Renal cortex interstitium (tissue), 11 donors: ENCODE data around the gene CAMSAP1. TPM values are rescaled to one million over a fixed set of nuclear protein-coding genes. Genes with fewer than 3 reads are reported as not detected.
A peak's percentile ranks its signal among the peaks of the same experiment; 100 is the strongest.
"Not testable (repeated sequence)": the region's sequence is repeated elsewhere in the genome, so short reads cannot be mapped to it uniquely, and the experiment has no call there.

Experiments used
- DNase-seq, 11 donors: peaks; one replicate each; pipeline ENCODE4 v3.0.0-alpha.2; 2013; ENCODE audit warnings: low read depth in 9 of 11, low spot score in 4 of 11; ENCODE audit errors: extremely low read depth in 1 of 11
- polyA plus RNA-seq, 3 donors: library from polyadenylated mRNA; unstranded; fragments of 120-200 nt; gene quantifications; one replicate each; pipeline ENCODE4 v1.2.1, GENCODE V29; 2013; ENCODE audit not compliant: insufficient read length in 3 of 3

Gene CAMSAP1
- polyA plus RNA-seq, 3 donors = 23.4 to 26.8 (median 26.5) TPM

DNA sequence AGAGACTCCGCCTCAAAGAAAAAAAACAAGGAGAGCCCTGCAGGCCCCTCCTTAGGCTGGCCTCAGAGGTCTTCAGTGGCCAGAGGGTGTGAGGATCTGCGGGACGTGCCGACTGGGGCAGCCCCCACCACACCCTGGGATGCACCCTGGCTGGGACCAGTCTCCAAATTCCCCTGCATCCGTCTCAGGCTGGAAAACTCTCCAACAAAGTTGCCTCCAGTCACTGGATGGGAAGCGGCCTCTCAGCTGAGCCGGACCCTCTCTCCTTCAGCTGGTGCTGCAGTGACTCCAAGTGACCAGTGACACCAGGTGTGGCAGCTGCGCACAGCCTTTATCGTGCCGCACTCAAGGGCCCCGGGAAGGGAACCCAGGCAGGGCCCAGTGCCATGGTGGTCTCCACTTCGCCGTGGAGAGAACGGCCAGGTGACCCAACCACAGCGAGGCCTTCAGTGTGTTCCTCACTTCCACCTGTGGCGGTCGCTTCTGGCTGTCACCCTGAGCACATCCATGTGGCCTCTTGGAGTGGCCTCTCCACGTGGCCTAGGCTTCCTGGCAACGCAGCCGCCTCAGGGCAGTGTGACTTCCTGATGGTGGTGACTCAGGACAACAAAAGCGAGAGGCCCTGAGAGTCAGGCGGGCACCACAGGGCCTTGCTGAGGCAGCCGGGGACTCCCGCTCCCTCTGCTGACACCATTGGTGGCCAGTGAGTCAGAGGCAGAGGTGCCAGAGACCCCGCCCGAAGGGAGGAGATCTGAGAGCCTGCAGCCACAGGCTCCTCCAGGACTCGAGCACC lies 19.3 kb upstream of the CAMSAP1 start:
- no peak for DNase-seq

DNA sequence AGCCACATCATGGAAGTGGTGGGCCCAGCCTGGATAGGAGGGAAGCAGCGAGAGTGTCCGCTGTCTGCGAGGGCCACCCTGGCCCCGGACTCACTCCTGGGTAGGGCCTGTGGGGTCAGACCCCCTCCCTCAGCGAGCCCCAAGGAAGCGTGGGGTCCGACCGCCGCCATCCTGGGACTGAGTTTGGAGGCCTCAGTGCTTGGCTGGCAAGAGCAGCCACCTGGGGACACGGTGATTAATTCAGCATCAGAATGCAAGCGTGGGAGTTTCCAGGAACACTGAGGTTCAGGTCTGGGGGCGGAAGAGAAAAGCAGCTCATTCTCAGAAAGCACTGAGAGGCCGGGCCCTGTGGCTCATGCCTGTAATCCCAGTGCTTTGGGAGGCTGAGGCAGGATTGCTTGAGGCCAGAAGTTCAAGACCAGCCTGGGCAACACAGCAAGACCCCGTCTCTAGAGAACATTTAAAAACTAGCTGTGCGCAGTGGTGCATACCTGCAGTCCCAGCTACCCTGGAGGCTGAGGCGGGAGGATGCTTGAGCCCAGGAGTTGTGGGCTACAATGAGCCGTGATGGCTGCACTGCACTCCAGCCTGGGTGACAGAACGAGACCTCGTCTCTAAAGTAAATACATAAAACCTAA lies 18.3 kb upstream of the CAMSAP1 start:
- DNase-seq = peak in 2 of 11 donors; percentile 37 to 40

DNA sequence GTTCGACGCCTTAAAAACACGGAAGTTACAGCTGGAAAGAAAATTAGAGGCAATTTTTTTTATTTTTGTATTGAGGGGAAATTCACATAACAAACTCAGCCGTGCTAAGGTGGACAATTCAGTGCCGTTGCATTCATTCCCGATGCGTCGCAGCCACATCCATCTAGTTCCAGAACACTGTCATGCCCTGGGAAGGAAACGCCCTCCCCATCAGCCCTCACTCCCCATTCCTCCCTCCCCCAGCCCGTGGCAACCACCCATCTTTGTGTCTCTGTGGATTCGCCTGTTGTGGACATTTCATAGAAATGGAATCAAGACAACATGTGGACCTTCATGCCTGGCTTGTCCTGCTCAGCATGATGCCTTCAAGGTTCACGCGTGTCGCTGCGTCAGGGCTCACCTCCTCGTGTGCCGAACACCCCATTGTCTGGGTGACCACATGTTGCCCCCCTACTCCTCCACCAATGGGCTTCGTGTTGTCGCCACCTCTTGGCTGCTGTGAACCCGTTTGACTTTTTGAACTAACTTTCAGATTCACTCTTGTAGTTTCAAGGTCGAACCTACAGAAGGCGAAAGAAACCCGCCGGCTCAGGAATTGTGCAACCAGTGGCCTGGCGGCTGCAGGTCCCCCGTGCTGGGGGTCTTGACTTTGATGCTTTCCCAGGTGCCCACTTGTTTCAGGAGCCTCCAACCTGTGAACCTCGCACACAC lies 17.4 kb upstream of the CAMSAP1 start:
- no peak for DNase-seq

DNA sequence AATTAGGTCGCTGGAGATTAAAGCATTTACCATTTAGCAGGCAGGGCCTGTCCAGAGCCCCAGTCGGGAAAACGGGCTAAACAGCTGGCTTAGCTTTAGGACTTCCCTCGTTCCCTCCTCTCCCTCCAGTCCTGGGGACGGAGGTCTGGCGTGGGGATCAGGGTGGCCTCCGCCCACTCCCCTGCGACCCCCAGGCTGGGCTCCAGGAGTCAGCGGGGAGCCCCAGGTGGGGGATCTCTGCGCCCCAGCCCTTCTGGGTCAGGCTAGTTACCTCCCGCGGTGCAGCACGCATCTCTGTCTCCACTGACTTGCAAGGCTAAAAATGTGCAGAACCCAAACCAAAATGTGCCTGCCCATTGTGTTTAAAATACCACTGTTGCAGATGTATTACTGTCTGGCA lies 16.2 kb upstream of the CAMSAP1 start:
- no peak for DNase-seq

DNA sequence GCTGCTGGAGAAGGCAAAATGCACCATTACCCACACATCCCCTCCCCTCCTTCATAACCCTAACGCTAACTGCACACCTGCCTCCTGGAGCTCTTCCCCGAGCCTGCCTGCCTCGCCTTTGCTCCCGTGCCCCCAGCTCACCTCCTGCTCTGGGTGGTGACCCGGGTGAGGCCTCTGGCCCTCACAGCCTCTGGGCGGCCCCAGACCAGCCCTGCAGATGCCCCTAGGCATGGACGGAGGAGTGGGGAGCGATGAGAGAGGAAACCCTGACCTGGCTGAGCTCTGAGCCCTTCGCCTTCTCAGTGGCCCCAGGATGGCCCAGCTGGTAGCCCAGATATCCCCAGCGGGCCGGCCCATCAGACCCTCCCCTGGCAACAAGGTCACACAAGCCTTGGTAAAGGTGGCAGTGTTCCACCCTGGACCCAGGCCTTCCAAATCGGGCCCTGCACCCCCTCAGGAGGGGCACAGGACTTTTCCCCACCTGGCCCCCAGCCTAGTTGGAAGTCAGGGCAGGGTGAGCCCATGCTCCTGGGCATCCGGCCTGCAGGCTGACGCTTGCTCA lies 14.5 kb upstream of the CAMSAP1 start:
- DNase-seq = no peak

DNA sequence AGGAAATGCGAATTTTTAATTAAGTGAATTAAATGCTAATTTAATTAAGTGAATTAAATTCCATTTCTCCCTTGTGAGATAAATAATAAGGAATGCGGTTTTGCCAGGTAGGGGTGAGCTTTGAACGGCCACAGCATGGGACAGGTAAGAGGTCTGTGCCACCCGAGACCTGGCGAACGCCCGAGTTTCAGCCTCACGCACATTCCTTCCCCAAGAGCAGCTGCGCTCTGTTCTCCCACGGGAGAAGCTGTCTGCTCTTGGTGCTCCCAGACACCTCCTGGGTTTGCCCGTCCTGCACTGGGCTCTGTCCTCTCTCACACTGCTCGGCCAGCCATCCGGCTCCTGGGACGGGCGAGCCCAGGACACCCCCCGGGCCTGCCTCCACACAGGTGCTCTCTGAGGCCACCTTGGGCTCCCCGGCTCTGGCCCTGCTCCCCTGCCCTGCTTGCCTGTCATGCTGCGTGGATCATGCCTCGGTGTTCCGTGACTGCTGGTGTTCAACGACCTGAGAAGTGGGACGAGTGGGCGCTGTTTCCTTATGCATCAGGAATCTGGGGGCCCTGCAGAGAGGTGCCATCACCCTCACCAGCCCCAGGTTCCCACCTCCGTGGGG lies 13.7 kb upstream of the CAMSAP1 start:
- DNase-seq = no peak

DNA sequence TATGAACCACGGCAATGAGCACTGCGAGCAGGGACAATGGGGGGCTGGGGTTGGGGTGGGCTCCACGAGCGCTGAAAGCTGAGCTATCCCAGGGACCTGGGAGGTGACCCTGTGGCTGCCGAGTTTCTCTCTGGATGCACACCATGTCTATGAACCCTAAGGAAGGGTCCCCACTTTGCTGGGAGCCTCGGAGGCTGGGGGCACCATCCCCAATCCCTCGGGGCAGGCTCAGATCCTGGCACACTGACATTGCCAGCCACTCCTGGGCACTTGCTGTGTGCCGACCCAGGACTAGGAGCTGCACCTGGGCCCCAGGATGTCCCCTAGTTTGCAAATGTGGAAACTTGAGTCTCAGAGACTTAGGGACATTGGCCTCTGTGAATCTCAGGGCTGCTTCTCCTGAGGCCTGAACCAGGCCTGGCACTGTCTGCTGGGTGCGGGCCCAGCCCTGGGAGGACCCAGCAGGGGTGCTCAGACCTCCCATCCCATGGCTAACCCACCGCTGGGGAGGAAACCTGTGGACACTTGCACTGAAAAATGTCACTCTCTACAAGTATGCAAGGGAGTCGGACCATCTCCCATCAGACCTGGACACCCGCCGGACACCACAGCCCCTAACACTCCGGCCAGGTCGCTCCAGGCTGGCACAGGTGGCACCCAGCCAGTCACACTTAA lies 13.0 kb upstream of the CAMSAP1 start:
- DNase-seq = no peak

DNA sequence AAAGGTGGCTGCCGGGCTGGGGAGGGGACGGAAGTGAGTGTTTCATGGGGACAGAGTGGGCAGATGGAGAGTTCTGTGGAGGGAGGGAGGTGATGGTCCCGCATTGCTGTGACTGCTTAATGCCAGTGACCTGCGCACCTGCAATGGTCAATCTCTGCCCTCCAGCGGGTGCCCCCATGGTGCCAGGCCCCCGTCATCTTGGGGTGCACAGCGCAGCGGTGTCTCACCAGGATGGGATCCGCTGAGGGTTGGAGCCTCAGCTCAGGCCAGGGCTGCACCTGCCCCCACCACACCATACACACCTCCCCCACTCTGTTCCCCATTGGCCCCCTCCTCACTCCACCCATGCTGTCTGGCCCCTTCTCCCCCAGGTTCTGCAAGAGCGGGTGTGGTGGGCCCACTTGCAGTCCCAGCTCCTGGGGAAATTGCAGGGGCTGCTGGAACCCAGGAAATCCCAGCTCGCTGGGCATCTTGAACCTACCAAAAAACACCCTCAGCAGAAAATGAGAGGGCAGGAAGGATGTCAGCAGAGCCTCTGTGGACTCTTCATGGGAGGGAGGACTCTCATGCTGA lies 12.1 kb upstream of the CAMSAP1 start:
- no peak for DNase-seq

DNA sequence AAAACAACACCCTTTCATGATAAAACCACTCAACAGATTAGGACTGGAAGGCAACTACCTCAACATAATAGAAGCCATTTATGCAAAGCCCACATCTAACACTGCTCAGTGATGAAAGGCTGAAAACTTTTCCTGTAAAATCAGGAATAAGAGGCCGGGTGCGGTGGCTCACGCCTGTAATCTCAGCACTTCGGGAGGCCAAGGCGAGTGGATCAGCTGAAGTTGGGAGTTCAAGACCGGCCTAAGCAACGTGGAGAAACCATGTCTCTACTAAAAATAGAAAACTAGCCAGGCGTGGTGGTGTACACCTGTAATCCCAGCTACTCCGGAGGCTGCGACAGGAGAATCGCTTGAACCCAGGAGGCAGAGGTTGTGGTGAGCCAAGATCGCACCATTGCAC lies 8.9 kb upstream of the CAMSAP1 start:
- not testable (repeated sequence) for DNase-seq

DNA sequence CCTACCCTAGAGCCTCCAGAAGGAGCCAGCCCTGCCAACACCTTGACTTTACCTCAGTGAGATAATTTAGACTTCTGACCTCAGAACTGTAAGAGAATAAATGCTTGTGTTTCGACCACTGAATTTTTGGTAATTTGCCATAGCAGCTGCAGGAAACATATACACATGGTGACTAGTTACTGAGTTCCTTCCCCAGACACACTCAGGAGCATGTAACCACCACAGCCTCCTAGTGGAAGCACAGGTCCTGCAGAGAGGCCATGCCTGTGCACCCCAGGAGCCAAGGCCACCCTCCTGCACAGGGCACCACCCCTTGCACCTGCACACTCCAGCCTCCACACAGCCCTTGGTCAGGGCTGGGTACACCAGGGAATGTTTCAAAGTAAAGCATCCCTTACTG lies 7.6 kb upstream of the CAMSAP1 start:
- no peak for DNase-seq

DNA sequence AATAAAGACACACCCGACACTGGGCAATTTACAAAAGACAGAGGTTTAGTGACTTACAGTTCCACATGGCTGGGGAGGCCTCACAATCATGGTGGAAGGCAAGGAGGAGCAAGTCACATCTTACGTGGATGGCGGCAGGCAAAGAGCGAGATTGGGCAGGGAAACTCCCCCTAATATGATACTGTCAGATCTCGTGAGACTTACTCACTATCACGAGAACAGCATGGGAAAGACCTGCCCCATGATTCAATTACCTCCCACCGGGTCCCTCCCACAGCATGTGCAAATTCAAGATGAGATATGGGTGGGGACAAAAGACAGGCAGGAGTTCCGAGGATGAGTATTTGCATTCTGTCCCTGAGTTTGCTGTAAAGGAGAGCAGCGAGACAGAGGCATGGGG lies 3.9 kb upstream of the CAMSAP1 start:
- not testable (repeated sequence) for DNase-seq

DNA sequence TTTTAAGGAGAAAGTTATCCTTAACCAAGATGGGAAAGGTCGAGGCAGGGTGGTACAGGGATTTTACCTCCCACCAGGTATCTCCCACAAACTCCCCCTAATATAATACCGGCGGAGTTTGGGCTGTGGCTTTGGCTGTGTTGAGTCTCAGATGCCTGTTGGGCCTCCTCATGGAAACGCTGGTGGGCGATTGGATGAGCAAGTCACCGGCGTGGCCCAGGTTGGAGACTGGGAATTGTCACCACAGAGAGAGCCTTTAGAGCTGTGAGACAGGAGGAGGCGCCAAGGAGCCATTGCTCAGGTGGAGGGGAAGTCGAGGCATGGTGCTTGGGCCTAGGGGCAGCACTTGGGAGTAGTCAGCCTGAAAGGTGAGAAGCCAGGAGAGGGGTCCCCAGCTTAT lies 3.4 kb upstream of the CAMSAP1 start:
- DNase-seq = no peak

DNA sequence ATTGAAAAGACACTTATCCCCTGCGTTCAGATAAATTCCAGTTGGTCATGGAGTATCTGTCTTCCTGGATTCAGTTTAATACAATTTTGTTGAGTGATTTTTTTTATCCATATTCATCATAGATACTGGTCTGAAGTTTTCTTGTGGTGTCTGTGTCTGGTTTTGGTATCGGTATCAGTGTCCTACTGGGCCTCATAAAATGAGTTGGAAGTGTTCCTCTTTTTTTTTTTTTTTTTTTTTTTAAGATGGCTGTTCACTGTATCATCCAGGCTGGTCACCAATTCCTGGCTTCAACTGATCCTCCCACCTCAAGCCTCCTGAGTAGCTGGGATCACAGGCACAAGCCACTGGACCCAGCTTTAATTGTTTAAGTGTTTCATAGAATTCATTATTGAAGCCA lies 2.9 kb upstream of the CAMSAP1 start:
- DNase-seq = no peak

DNA sequence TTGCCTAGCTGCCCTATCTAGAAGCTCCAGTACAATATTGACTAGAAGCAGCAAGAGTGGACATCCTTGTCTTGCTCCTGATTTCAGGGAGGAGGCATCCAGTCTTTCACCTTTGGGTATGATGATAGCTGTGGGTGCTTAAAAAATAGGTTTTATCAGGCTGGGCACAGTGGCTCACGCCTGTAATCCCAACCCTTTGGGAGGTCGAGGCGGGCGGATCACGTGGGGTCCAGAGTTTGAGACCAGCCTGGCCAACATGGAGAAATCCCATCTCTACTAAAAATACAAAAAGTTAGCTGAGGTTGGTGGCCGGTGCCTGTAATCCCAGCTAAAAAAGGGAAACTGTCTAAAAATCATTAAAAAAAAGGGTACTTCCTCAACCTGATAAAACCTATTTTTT lies 2.0 kb upstream of the CAMSAP1 start:
- DNase-seq = no peak

DNA sequence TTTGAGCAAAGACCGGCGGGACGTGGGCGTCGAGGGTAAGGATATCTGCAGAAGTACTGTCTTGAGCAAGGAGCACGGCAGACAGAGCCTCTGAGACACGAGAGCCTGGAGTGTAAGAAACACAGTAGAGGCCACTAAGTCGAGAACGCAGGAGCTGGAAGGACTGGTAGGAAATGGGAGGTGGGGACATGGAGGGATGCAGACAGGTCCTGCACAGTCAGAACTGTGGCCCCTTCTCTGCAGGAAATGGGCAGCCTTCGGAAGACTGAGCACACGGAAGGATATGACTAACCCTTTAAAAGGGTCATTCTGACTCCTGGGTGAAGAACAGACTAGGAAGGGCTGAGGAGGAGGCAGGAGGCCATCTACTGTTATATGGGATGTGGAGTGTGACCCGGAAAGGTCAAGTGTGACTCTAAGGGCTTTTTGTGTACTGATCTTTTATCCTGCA lies 1.4 kb upstream of the CAMSAP1 start:
- no peak for DNase-seq

DNA sequence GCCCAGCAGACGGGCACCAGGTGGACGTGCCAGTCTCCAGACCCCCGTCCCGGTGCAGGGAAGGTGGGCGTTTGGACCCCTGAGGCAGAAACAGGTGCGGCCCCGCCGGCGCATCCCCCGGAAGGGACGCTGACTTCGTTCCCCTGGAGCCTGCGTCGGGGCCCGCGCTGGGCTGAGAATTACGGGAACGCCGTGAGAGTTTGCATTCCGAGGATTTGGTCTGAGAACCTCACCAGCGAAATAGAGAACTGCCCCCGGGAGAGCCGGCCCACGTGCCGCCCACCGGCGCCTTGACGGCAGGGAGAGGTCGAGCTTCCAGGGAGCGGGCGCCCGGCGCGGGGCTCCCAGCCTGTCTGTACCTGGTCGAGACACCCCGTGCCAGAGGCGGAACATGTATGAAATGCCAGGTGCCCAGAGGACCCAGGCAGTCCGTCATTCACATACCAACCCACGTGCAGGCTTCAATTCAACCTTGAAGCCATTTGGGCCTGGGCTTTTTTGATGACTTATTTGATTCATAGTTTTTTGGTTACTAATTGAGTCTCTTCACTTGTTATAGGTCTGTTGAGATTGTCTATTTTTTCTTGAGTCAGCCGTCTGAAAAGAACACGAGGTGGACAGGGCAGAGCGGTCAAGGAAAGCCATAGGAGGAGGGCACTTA lies 877 bp upstream of the CAMSAP1 start:
- DNase-seq = peak in 1 of 11 donors; percentile 9

DNA sequence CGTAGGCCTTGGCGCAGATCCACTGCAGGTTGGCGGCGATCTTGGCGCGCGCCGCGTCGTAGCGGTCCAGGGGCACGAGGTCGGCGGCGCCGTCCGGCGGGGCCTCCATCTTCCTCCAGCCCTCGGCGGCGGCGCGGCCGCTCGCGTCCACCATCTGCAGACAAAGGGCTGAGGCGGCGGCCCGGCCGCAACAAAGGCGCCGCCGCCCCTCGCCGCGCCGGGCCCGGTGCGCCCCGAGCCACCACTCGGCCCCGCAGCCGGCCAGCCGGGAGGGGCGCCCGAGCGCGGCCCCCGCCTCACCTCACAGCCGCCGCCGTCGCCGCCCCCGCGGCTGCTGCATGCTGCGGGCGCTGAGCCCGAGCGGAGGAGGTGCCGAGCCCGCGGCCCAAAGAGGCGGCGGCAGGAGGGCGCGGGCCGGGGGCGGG lies 328 bp downstream of the CAMSAP1 start:
- peak in 2 of 11 donors; percentile 20 to 29 for DNase-seq
